Activated CD8-positive, alpha-beta memory T cell treated with anti-CD3 and anti-CD28 coated beads for 1 hour (primary cell): ENCODE measurements around the gene LMNTD2.

ENCODE experiments used
- DNase-seq, 2 donors: peaks; one replicate each; pipeline ENCODE4 v3.0.0-alpha.2; 2020; ENCODE audit warnings: low read depth in 1 of 2; ENCODE audit errors: extremely low read depth in 1 of 2

The LMNTD2 gene

GRCh38 chr11:554428-555226 is 5.9 kb downstream of the LMNTD2 start:
- DNase-seq: peak; percentile 58 to 70

GRCh38 chr11:553988-554340 is 6.6 kb downstream of the LMNTD2 start:
- DNase-seq: no peak

GRCh38 chr11:553083-553987 is 7.2 kb downstream of the LMNTD2 start:
- no peak for DNase-seq

GRCh38 chr11:551596-551995 is 8.9 kb downstream of the LMNTD2 start:
- no peak for DNase-seq

GRCh38 chr11:551131-551530 is 9.4 kb downstream of the LMNTD2 start:
- DNase-seq: no peak

- no peak for DNase-seq
Observed at GRCh38 chr11:550746-551085, 9.8 kb downstream of the LMNTD2 start.

GRCh38 chr11:550021-550745 is 10.4 kb downstream of the LMNTD2 start:
- no peak for DNase-seq

GRCh38 chr11:548700-549603 is 11.6 kb downstream of the LMNTD2 start:
- no peak for DNase-seq

GRCh38 chr11:545171-545570 is 15.4 kb downstream of the LMNTD2 start:
- DNase-seq: no peak

- DNase-seq: no peak
Observed at GRCh38 chr11:544817-545166, 15.7 kb downstream of the LMNTD2 start.

GRCh38 chr11:541433-541885 is 19.1 kb downstream of the LMNTD2 start:
- no peak for DNase-seq

GRCh38 chr11:540583-541432 is 19.7 kb downstream of the LMNTD2 start:
- DNase-seq: no peak

GRCh38 chr11:539971-540481 is 20.5 kb downstream of the LMNTD2 start:
- DNase-seq: no peak

GRCh38 chr11:538431-539051 is 22.0 kb downstream of the LMNTD2 start:
- DNase-seq: no peak

GRCh38 chr11:537622-538430 is 22.7 kb downstream of the LMNTD2 start:
- DNase-seq: no peak

- DNase-seq: peak; percentile 86 to 88
Observed at GRCh38 chr11:536841-537621, 23.5 kb downstream of the LMNTD2 start, which contains the start of gene LRRC56. Gene LRRC56 (plus strand): TSS chr11:537527. CDS start chr11:540685, 3,158 bp downstream.
